ENCODE results near the gene NFATC2. TPM values are rescaled to one million over a fixed set of nuclear protein-coding genes. Genes with fewer than 3 reads are reported as not detected.

Gene NFATC2
- total and polyA plus RNA-seq, 2 of the 8 experiments (the other 6 are each of a cell fraction or from before 2014, with no cell fraction given): 0.27 to 0.91 TPM

- Histone ChIP-seq H3K27me3 (replicated peaks in 1 of 4; ENCODE audit: control insufficient read depth in 3 of 4, extremely low read depth in 1 of 4, insufficient read depth in 3 of 4, low read length in 3 of 4) (no peaks in the 10 kb centered on the region; a peak in 2 of 7 replicates), H3K4me3 (ENCODE audit: extremely low read depth in 1 of 4, insufficient read depth in 2 of 4, low read depth in 3 of 4, low read length in 4 of 4) (no peak overlapping the region), H3K27ac (ENCODE audit: low read depth, low read length) (no peak overlapping the region), H4K5ac (ENCODE audit: insufficient read length, low read depth, low read length) (no peak overlapping the region), H2BK15ac (ENCODE audit: low read length) (no peak overlapping the region), H4K20me1 (replicated peaks in 1 of 2; ENCODE audit: control insufficient read depth in 1 of 2, insufficient read depth in 2 of 2, low read length in 2 of 2) (no peaks in the 10 kb centered on the region), H3K23me2 (ENCODE audit: low read depth, low read length) (no peaks in the 10 kb centered on the region; the same call in 1 of the 2 replicates), H2BK120ac (replicated peaks; ENCODE audit: low read depth, low read length) (no peak overlapping the region), H3K36me3 (ENCODE audit: control insufficient read depth in 2 of 4, insufficient read depth in 4 of 4, low read length in 3 of 4) (no peaks in the 10 kb centered on the region), H3K4me2 (ENCODE audit: insufficient read depth in 1 of 2, low read depth in 2 of 2, low read length in 2 of 2) (no peak overlapping the region), H3K4me1 (replicated peaks in 1 of 4; ENCODE audit: control insufficient read depth in 3 of 4, insufficient read depth in 4 of 4, low read length in 3 of 4) (no peaks in the 10 kb centered on the region), H3K79me2 (ENCODE audit: control insufficient read depth in 1 of 2, insufficient read depth in 2 of 2, low read length in 2 of 2) (no peaks in the 10 kb centered on the region), H3K23ac (ENCODE audit: insufficient read length) (no peak overlapping the region), H3K56ac (replicated peaks; ENCODE audit: insufficient read length, low read depth, low read length) (no peak overlapping the region), H4K91ac (replicated peaks; ENCODE audit: insufficient read length, low read length) (no peak overlapping the region), H3K79me1 (ENCODE audit: low read depth, low read length) (no peaks in the 10 kb centered on the region), H2AFZ (ENCODE audit: low read length) (no peak overlapping the region), H3K18ac (ENCODE audit: extremely low read depth, low read length) (no peak overlapping the region), H4K8ac (ENCODE audit: extremely low read depth, insufficient read depth, low read length) (no peak overlapping the region; the same call in 1 of the 2 replicates), H3K4ac (replicated peaks; ENCODE audit: insufficient read length, low read depth, low read length) (no peak overlapping the region), H2BK5ac (ENCODE audit: low read depth, low read length) (no peak overlapping the region), H2BK12ac (ENCODE audit: low read depth, low read length) (no peak overlapping the region), H2BK20ac (ENCODE audit: low read length) (no peak overlapping the region), H2AK5ac (ENCODE audit: low read depth, low read length) (no peak overlapping the region), H3K14ac (ENCODE audit: insufficient read length) (no peak overlapping the region), H3K9me3 (ENCODE audit: insufficient read depth in 2 of 2, low read depth in 1 of 2, low read length in 1 of 2) (no peaks in the 10 kb centered on the region), H3K9ac (replicated peaks in 1 of 4; ENCODE audit: extremely low read depth in 1 of 4, low read depth in 3 of 4, low read length in 3 of 4) (no peak overlapping the region)
- CTCF ChIA-PET (ENCODE audit: partially characterized antibody): interaction anchor here (1.4 to 1.7 kb wide), 2 partner anchors 17 to 254 kb away, joined by 3 to 8 read pairs; no protein-coding TSS in a partner anchor
- TF ChIP-seq RFX5 (IDR thresholded peaks at IDR 0.05; ENCODE audit: borderline replicate concordance, low read depth, low read length): no peak
- 0 out of 2 replicates have a peak, but pooled peaks have one; percentile 24 for TF ChIP-seq USF2 (IDR thresholded peaks at IDR 0.05; ENCODE audit: low read length)
- TF ChIP-seq ZNF274 (IDR thresholded peaks at IDR 0.05; ENCODE audit: borderline replicate concordance, extremely low read depth, low read length): no peak
- POLR2A ChIA-PET (ENCODE audit: partially characterized antibody): no interaction called here
- 83% methylated on average over 2 of the region's 2 CpGs; no CpG with 5 or more reads in 1 of the 2 experiments for WGBS, 2 experiments (ENCODE audit: extremely low coverage in 1 of 2, insufficient coverage in 1 of 2, insufficient read length in 1 of 2, insufficient replicate concordance in 2 of 2, low coverage in 1 of 2, low lambda C conversion rate in 2 of 2, missing lambda C conversion rate in 1 of 2)
- FAIRE-seq (no peak), DNase-seq (ENCODE audit: low read depth in 1 of 2, low spot score in 2 of 2) (no peak)
Observed at GRCh38 chr20:51578145-51578459, 35.6 kb upstream of the NFATC2 start.
